ENCODE data around the gene PGM1.

DNA sequence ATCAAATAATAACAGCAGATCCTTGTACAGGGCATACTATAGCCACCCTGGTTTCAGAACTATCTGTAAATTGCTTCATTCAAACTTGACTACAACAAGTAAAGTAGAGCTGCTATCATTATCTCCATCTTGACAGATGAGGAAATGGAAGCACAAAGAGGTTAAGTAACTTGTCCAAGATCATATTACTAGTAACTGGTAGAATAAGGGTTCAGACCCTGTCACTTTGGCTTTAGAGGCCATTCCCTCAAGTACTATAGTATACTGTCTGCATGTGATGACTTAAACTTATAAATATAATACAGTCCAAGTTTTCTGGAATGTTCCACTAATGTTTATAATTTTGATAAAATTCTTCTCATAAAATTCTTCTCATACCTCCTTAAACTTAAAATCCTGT is 24.8 kb downstream of the PGM1 start:
- TF ChIP-seq EP300 (IDR thresholded peaks at IDR 0.05; ENCODE audit: low read depth in 2 of 2, low read length in 2 of 2) (no peak), EP300 (CRISPR knock-in tag; IDR thresholded peaks at IDR 0.05; ENCODE audit: borderline replicate concordance) (no peak), ZNF10 (CRISPR knock-in tag; IDR thresholded peaks at IDR 0.05; ENCODE audit: borderline replicate concordance, low read depth) (no peak), CTCF (CRISPR knock-in tag; IDR thresholded peaks at IDR 0.05) (no peak), CC2D1A (CRISPR knock-in tag; IDR thresholded peaks at IDR 0.05) (no peak), TAF1 (CRISPR knock-in tag; IDR thresholded peaks at IDR 0.05) (no peak), ZC3H13 (CRISPR knock-in tag; IDR thresholded peaks at IDR 0.05) (no peak)
- TF ChIP-seq, protein P1, sequence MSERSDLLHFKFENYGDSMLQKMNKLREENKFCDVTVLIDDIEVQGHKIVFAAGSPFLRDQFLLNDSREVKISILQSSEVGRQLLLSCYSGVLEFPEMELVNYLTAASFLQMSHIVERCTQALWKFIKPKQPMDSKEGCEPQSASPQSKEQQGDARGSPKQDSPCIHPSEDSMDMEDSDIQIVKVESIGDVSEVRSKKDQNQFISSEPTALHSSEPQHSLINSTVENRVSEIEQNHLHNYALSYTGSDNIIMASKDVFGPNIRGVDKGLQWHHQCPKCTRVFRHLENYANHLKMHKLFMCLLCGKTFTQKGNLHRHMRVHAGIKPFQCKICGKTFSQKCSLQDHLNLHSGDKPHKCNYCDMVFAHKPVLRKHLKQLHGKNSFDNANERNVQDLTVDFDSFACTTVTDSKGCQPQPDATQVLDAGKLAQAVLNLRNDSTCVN (CRISPR knock-in tag; IDR thresholded peaks at IDR 0.05; ENCODE audit: borderline replicate concordance), result no peak
- TF ChIP-seq, protein P2, sequence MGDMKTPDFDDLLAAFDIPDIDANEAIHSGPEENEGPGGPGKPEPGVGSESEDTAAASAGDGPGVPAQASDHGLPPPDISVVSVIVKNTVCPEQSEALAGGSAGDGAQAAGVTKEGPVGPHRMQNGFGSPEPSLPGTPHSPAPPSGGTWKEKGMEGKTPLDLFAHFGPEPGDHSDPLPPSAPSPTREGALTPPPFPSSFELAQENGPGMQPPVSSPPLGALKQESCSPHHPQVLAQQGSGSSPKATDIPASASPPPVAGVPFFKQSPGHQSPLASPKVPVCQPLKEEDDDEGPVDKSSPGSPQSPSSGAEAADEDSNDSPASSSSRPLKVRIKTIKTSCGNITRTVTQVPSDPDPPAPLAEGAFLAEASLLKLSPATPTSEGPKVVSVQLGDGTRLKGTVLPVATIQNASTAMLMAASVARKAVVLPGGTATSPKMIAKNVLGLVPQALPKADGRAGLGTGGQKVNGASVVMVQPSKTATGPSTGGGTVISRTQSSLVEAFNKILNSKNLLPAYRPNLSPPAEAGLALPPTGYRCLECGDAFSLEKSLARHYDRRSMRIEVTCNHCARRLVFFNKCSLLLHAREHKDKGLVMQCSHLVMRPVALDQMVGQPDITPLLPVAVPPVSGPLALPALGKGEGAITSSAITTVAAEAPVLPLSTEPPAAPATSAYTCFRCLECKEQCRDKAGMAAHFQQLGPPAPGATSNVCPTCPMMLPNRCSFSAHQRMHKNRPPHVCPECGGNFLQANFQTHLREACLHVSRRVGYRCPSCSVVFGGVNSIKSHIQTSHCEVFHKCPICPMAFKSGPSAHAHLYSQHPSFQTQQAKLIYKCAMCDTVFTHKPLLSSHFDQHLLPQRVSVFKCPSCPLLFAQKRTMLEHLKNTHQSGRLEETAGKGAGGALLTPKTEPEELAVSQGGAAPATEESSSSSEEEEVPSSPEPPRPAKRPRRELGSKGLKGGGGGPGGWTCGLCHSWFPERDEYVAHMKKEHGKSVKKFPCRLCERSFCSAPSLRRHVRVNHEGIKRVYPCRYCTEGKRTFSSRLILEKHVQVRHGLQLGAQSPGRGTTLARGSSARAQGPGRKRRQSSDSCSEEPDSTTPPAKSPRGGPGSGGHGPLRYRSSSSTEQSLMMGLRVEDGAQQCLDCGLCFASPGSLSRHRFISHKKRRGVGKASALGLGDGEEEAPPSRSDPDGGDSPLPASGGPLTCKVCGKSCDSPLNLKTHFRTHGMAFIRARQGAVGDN (CRISPR knock-in tag; IDR thresholded peaks at IDR 0.05), result no peak

Measured in HepG2 (cell line).